Breast epithelium (tissue), 3 donors: ENCODE measurements around the gene CEP120.

Experiments
- CTCF ChIP-seq, 3 donors: fragments of 450-650 bp; IDR thresholded peaks; one replicate each; pipeline ENCODE4 v1.5.1; 2016 to 2017; ENCODE audit warnings: antibody characterized with exemption in 3 of 3, mild to moderate bottlenecking in 3 of 3, moderate library complexity in 3 of 3
- POLR2A ChIP-seq: fragments of 450-650 bp; IDR thresholded peaks from one replicate; pipeline ENCODE4 v1.6.1; 2016; ENCODE audit warnings: antibody characterized with exemption, mild to moderate bottlenecking, moderate library complexity
- POLR2AphosphoS5 ChIP-seq, 3 donors: sonication (generic); formaldehyde crosslinking; IDR thresholded peaks; one replicate each; pipeline ENCODE4 v1.6.1; 2017; ENCODE audit warnings: antibody characterized with exemption in 3 of 3

- no peak for TF ChIP-seq CTCF (IDR thresholded peaks at IDR 0.05)
- TF ChIP-seq POLR2AphosphoS5 (IDR thresholded peaks at IDR 0.05): no peak
- TF ChIP-seq POLR2A: no peak
Observed at GRCh38 chr5:123438244-123438643, 15.0 kb upstream of the CEP120 start.
